ENCODE data around the gene ZC3H4.
"Not testable (repeated sequence)": the region's sequence is repeated elsewhere in the genome, so short reads cannot be mapped to it uniquely, and the experiment has no call there.

The ZC3H4 gene

DNA sequence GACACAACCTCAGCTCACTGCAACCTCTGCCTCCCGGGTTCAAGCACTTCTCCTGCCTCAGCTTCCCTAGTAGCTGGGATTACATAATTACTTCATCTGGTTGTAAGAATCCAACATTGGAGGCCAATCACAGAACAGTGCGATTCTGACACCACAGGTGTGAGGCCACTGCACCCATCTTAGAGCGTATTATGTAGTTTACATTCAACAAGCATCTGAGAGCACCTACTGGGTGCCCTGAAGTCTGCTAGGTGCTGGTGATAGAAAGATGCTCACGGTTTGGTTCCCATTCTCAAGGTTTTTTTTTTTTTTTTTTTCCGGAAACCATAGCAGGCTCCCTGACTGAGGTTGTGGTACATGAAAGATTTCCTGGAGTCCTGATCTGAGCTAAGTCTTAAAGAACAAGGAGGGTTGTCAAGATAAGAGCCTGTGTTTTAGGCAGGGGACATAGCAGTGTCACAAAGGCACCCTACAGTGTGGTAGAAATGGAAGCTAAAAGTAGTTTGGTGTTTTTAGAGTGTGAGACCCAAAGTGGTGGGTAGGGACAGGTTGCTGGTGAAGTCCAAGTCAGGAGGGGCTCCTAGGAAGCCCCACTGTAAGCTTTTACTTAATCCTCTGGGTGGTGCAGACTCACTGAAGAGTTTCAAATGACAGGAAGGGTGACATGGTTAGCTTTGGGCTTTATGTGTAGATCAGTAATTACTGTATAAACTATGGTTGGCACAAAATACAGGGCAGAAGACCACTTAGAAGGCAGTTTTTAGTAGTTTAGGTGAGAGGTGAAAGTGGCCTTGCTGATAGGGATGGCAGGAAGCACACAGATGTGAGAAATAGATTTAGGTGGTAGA lies 32.3 kb upstream of the ZC3H4 start:
- in situ Hi-C loops (cut with MboI; ENCODE audit: low pct_unique_long_range_greater_than_20kb, low sequenced_read_pairs, unreplicated experiment): loop anchor here (5.0 kb wide), 1 partner anchor 101 kb away; no protein-coding TSS in a partner anchor

GRCh38 chr19:47144630-47145029 lies 31.1 kb upstream of the ZC3H4 start:
- DNase-seq (ENCODE audit: low spot score): no peak
- in situ Hi-C loops (cut with MboI; ENCODE audit: low pct_unique_long_range_greater_than_20kb, low sequenced_read_pairs, unreplicated experiment): loop anchor here (5.0 kb wide), 1 partner anchor 103 kb away; no protein-coding TSS in a partner anchor
- TF ChIP-seq, protein P1, sequence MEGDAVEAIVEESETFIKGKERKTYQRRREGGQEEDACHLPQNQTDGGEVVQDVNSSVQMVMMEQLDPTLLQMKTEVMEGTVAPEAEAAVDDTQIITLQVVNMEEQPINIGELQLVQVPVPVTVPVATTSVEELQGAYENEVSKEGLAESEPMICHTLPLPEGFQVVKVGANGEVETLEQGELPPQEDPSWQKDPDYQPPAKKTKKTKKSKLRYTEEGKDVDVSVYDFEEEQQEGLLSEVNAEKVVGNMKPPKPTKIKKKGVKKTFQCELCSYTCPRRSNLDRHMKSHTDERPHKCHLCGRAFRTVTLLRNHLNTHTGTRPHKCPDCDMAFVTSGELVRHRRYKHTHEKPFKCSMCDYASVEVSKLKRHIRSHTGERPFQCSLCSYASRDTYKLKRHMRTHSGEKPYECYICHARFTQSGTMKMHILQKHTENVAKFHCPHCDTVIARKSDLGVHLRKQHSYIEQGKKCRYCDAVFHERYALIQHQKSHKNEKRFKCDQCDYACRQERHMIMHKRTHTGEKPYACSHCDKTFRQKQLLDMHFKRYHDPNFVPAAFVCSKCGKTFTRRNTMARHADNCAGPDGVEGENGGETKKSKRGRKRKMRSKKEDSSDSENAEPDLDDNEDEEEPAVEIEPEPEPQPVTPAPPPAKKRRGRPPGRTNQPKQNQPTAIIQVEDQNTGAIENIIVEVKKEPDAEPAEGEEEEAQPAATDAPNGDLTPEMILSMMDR (IDR thresholded peaks at IDR 0.05; ENCODE audit: extremely low read depth, insufficient read depth, missing control alignments): no peak

More for the DNA sequence above, 32.3 kb upstream of the ZC3H4 start:
- no peak for DNase-seq (ENCODE audit: low spot score)
- TF ChIP-seq, protein P1 (IDR thresholded peaks at IDR 0.05; ENCODE audit: extremely low read depth, insufficient read depth, missing control alignments): no peak

DNA sequence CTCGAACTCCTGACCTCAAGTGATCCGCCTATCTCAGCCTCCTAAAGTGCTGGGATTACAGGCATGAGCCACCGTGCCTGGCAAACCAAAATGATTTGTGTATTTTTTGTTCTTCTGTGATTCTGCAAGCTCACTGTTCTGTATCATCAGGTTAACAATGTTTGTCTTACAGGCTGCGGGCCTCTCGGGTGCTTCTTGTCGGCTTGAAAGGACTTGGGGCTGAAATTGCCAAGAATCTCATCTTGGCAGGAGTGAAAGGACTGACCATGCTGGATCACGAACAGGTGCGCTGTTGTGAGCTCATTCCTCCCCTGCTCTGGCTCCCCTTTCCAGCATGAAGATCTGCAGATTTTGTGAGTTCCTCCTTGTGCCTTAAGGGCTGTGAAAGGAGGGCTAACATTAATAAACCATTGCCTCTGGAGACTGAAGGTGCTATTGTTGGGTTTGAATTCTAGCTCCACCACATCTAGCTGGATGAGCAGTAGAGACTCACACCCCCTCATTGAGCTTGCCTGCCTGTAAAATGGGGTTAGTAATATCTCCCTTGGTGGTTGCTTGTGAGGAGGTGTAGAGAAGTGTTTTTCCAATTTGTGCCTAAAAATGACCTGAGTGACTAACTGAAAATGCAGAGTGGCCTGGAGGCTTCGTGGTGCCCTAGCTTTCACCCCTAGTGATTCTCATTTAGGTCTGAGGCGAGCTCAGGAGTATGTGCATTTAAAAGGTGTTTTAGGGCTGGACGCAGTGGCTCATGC lies 29.9 kb upstream of the ZC3H4 start:
- TF ChIP-seq, protein P1 (IDR thresholded peaks at IDR 0.05; ENCODE audit: extremely low read depth, insufficient read depth, missing control alignments): no peak
- in situ Hi-C loops (cut with MboI; ENCODE audit: low pct_unique_long_range_greater_than_20kb, low sequenced_read_pairs, unreplicated experiment): no loop called here
- DNase-seq (ENCODE audit: low spot score): no peak

GRCh38 chr19:47142779-47143178 lies 29.2 kb upstream of the ZC3H4 start:
- DNase-seq (ENCODE audit: low spot score): no peak
- in situ Hi-C loops (cut with MboI; ENCODE audit: low pct_unique_long_range_greater_than_20kb, low sequenced_read_pairs, unreplicated experiment): no loop called here
- TF ChIP-seq, protein P1 (IDR thresholded peaks at IDR 0.05; ENCODE audit: extremely low read depth, insufficient read depth, missing control alignments): no peak

GRCh38 chr19:47141695-47142094 lies 28.1 kb upstream of the ZC3H4 start:
- TF ChIP-seq, protein P1 (IDR thresholded peaks at IDR 0.05; ENCODE audit: extremely low read depth, insufficient read depth, missing control alignments): no peak
- in situ Hi-C loops (cut with MboI; ENCODE audit: low pct_unique_long_range_greater_than_20kb, low sequenced_read_pairs, unreplicated experiment): no loop called here
- DNase-seq (ENCODE audit: low spot score): no peak

DNA sequence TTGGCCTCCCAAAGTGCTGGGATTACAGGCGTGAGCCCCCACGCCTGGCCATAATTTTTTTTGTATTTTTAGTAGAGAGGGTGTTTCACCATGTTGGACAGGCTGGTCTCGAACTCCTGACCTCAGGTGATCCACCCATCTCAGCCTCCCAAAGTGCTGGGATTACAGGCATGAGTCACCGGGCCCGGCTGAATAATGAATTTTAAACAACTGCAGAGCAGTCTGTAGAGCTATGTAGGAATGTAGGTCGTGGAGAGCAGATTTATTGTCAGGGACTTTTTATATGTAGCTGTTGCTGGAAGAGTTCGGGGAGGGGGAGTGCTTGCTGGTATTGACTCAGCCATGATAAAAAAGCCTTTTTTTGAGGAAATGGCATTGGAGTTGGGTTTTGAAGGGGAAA lies 27.7 kb upstream of the ZC3H4 start:
- DNase-seq (ENCODE audit: low spot score); in situ Hi-C loops (cut with MboI; ENCODE audit: low pct_unique_long_range_greater_than_20kb, low sequenced_read_pairs, unreplicated experiment): not testable (repeated sequence)

GRCh38 chr19:47135156-47135555 lies 21.6 kb upstream of the ZC3H4 start:
- TF ChIP-seq, protein P1 (IDR thresholded peaks at IDR 0.05; ENCODE audit: extremely low read depth, insufficient read depth, missing control alignments): no peak
- DNase-seq (ENCODE audit: low spot score): no peak
- in situ Hi-C loops (cut with MboI; ENCODE audit: low pct_unique_long_range_greater_than_20kb, low sequenced_read_pairs, unreplicated experiment): no loop called here
